Erythroblast (primary cell): ENCODE data around the gene TP53I13.

Source experiments
- GATA1 ChIP-seq: IDR thresholded peaks from 2 replicates; pipeline ENCODE4 v1.6.1; 2011; ENCODE audit warnings: low read depth, mild to moderate bottlenecking, control low read depth, low read length, moderate library complexity
- POLR2A ChIP-seq: IDR thresholded peaks from 2 replicates; pipeline ENCODE4 v1.6.1; 2011; ENCODE audit warnings: mild to moderate bottlenecking, low read length

DNA sequence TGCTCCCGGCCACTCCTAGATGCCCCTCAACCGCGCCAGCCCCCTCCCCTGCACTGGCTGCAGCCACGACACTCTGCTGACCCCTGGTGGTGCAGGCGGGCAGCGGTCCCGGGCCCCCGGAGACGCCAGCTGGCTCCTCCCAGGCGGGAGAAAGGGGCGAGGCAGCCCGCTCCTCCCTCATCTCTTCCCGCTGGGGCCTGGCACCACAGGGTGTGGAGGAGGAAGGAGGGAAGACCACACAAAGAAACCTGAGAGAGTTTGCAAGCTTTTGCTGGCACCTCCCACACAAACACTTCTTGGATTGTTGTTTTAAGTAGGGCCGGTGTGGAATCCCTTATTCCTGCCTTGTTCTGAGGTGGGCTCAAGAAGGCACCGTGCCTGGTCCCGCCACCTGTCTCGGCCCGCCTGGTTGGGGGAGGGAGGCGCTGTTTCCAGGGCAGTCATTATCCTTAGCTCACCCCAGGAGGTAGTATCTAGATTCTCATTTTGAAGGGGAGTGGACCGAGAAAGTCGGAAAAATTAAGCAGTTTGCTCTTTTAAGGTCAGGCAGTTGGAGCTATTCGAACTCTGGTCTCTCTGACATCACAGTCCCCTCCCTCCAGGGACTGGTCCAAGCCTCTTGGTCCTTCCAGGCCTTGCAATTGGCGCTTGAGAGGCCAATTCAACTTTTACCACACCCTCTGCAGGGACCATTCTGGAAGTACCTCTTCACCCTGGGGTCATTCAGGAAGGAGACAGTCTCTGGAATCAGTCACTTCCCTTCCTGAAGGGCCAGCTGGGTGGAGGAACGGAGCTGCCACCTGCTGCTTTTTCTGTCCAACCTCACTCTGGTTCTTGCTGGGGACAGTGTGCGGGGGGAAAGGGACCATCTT is 23.5 kb downstream of the TP53I13 start:
- TF ChIP-seq POLR2A, result no peak
- TF ChIP-seq GATA1, result no peak
